GM12891 (cell line): Measurements from ENCODE around the gene ATP6AP2.

Experiments
- DNase-seq: peaks from one replicate; pipeline ENCODE4 v3.0.0; 2011; ENCODE audit warnings: low spot score; ENCODE audit not compliant: insufficient read length
- FAIRE-seq: peaks from 2 replicates; lab custom pipeline; 2011; peaks lifted over from hg19 to GRCh38; lab: Jason Lieb, UNC
- PAX5 ChIP-seq: IDR thresholded peaks from 2 replicates; pipeline ENCODE4 v1.6.1; 2011; ENCODE audit warnings: low read length, moderate library complexity, mild to moderate bottlenecking; ENCODE audit not compliant: insufficient read depth, severe bottlenecking
- POLR2A ChIP-seq: IDR thresholded peaks from 2 replicates; pipeline ENCODE4 v1.6.1; 2011; ENCODE audit warnings: low read depth, low read length, control low read depth
- POLR2AphosphoS5 ChIP-seq: IDR thresholded peaks from 2 replicates; pipeline ENCODE4 v1.6.1; 2011; ENCODE audit warnings: low read depth, low read length, control low read depth
- POU2F2 ChIP-seq: IDR thresholded peaks from 2 replicates; pipeline ENCODE4 v1.6.1; 2011; ENCODE audit warnings: low read depth, mild to moderate bottlenecking, control low read depth, low read length, moderate library complexity
- SPI1 ChIP-seq: IDR thresholded peaks from 2 replicates; pipeline ENCODE4 v1.6.1; 2011; ENCODE audit warnings: low read depth, low read length, control low read depth
- TAF1 ChIP-seq: IDR thresholded peaks from 2 replicates; pipeline ENCODE4 v1.6.1; 2011; ENCODE audit warnings: low read depth, low read length, control low read depth

The ATP6AP2 gene

GRCh38 chrX:40603446-40603845 is 22.7 kb downstream of the ATP6AP2 start:
- FAIRE-seq (no peak), DNase-seq (no peak)
- TF ChIP-seq POLR2A = no peak
- TF ChIP-seq TAF1 = no peak
- TF ChIP-seq POU2F2 = no peak
- no peak for TF ChIP-seq SPI1
- no peak for TF ChIP-seq PAX5
- TF ChIP-seq POLR2AphosphoS5 = no peak

- TF ChIP-seq POLR2AphosphoS5 (no peak), TAF1 (no peak), POLR2A (no peak), POU2F2 (no peak), PAX5 (no peak), SPI1 (no peak)
- DNase-seq (no peak), FAIRE-seq (no peak)
Measured at GRCh38 chrX:40607381-40607780, 26.6 kb downstream of the ATP6AP2 start.

GRCh38 chrX:40612511-40612910 is 31.7 kb downstream of the ATP6AP2 start:
- DNase-seq (no peak), FAIRE-seq (no peak)
- no peak for TF ChIP-seq TAF1

- no peak for FAIRE-seq
- no peak for DNase-seq
- TF ChIP-seq POLR2A (no peak), POLR2AphosphoS5 (no peak), TAF1 (no peak)
Measured at GRCh38 chrX:40615976-40616375, 35.2 kb downstream of the ATP6AP2 start.

- FAIRE-seq = no peak
- no peak for TF ChIP-seq PAX5
- TF ChIP-seq POLR2A = no peak
- TF ChIP-seq SPI1 = no peak
- TF ChIP-seq POU2F2 = no peak
- TF ChIP-seq TAF1 = no peak
- no peak for TF ChIP-seq POLR2AphosphoS5
- DNase-seq = no peak
Measured at GRCh38 chrX:40617566-40617965, 36.8 kb downstream of the ATP6AP2 start.

GRCh38 chrX:40622479-40623138 is 41.8 kb downstream of the ATP6AP2 start:
- no peak for TF ChIP-seq POU2F2
- no peak for TF ChIP-seq PAX5
- no peak for TF ChIP-seq POLR2A
- TF ChIP-seq POLR2AphosphoS5 = no peak
- no peak for TF ChIP-seq TAF1
- TF ChIP-seq SPI1 = no peak
- FAIRE-seq (peak; percentile 28), DNase-seq (no peak)

- FAIRE-seq (no peak), DNase-seq (no peak)
- no peak for TF ChIP-seq SPI1
- TF ChIP-seq PAX5 = no peak
- TF ChIP-seq POU2F2 = no peak
Measured at GRCh38 chrX:40623139-40623536, 42.4 kb downstream of the ATP6AP2 start, which contains the start of gene MPC1L. Gene MPC1L, plus strand, starts transcription at chrX:40623428. Its CDS starts 138 bp downstream, at chrX:40623566.

- TF ChIP-seq POLR2AphosphoS5 = no peak
- no peak for TF ChIP-seq POLR2A
- TF ChIP-seq PAX5 = no peak
- TF ChIP-seq POU2F2 = no peak
- TF ChIP-seq TAF1 = no peak
- no peak for TF ChIP-seq SPI1
- FAIRE-seq (no peak), DNase-seq (no peak)
Measured at GRCh38 chrX:40623665-40624064, 42.9 kb downstream of the ATP6AP2 start.

GRCh38 chrX:40625294-40625693 is 44.5 kb downstream of the ATP6AP2 start:
- FAIRE-seq (no peak), DNase-seq (no peak)
- TF ChIP-seq SPI1 = no peak
- no peak for TF ChIP-seq POU2F2
- no peak for TF ChIP-seq TAF1
- no peak for TF ChIP-seq POLR2AphosphoS5
- no peak for TF ChIP-seq POLR2A
- TF ChIP-seq PAX5 = no peak

GRCh38 chrX:40628506-40628905 is 47.7 kb downstream of the ATP6AP2 start:
- DNase-seq (no peak), FAIRE-seq (no peak)
- TF ChIP-seq PAX5 = no peak
- no peak for TF ChIP-seq POLR2A

- TF ChIP-seq SPI1 (peak; percentile 75), POLR2AphosphoS5 (no peak)
- no peak for FAIRE-seq
- no peak for DNase-seq
Measured at GRCh38 chrX:40632199-40632598, 51.4 kb downstream of the ATP6AP2 start.

GRCh38 chrX:40637687-40638086 is 56.9 kb downstream of the ATP6AP2 start:
- TF ChIP-seq POU2F2 (no peak), POLR2AphosphoS5 (no peak), PAX5 (no peak), POLR2A (no peak), TAF1 (no peak), SPI1 (no peak)
- FAIRE-seq (no peak), DNase-seq (no peak)
